GM13977 (cell line): ENCODE data around the gene SEPTIN6.
"Not testable (repeated sequence)": the region's sequence is repeated elsewhere in the genome, so short reads cannot be mapped to it uniquely, and the experiment has no call there.

ENCODE experiments used
- DNase-seq: peaks from one replicate; pipeline ENCODE4 v3.0.0; 2012; ENCODE audit warnings: low spot score
- CTCF ChIP-seq: IDR thresholded peaks from 2 replicates; pipeline ENCODE4 v1.5.1; 2012; ENCODE audit warnings: mild to moderate bottlenecking, control low read depth; ENCODE audit not compliant: insufficient read depth; ENCODE audit errors: extremely low read depth, missing control alignments
- in situ Hi-C: fragments of 300-500 bp; cut with MboI; formaldehyde crosslinking; loops from one replicate; pipeline ENCODE4 v1.12.0; 2022; ENCODE audit warnings: low sequenced_read_pairs, low pct_unique_long_range_greater_than_20kb, mixed read lengths, inconsistent platforms; ENCODE audit not compliant: unreplicated experiment

Gene SEPTIN6

GRCh38 chrX:119667111-119667878 is 25.7 kb downstream of the SEPTIN6 start:
- no peak for TF ChIP-seq CTCF
- DNase-seq, result no peak
- in situ Hi-C loops, result no loop called here

GRCh38 chrX:119664877-119665276 is 28.1 kb downstream of the SEPTIN6 start:
- peak; percentile 29 for DNase-seq
- in situ Hi-C loops, result not testable (repeated sequence)

- no peak for DNase-seq
- no peak for TF ChIP-seq CTCF
- in situ Hi-C loops, result no loop called here
Measured at GRCh38 chrX:119661486-119661885, 31.5 kb downstream of the SEPTIN6 start.

- no peak for TF ChIP-seq CTCF
- DNase-seq, result no peak
- in situ Hi-C loops, result no loop called here
Measured at GRCh38 chrX:119659522-119659921, 33.4 kb downstream of the SEPTIN6 start.

- DNase-seq, result no peak
- in situ Hi-C loops, result no loop called here
- no peak for TF ChIP-seq CTCF
Measured at GRCh38 chrX:119655125-119655524, 37.8 kb downstream of the SEPTIN6 start.

GRCh38 chrX:119654112-119654531 is 38.8 kb downstream of the SEPTIN6 start:
- TF ChIP-seq CTCF, result no peak
- in situ Hi-C loops, result no loop called here
- DNase-seq, result no peak

- no peak for TF ChIP-seq CTCF
- in situ Hi-C loops, result no loop called here
- DNase-seq, result no peak
Measured at GRCh38 chrX:119648421-119648775, 44.6 kb downstream of the SEPTIN6 start.
